22Rv1 (cell line): Measurements from ENCODE around the gene TRIM27.

ENCODE experiments used
- CTCF ChIP-seq: fragments of 450-650 bp; IDR thresholded peaks from 2 replicates; pipeline ENCODE4 v1.5.1; 2017; ENCODE audit warnings: mild to moderate bottlenecking
- ZFX ChIP-seq: fragments of 450-650 bp; IDR thresholded peaks from 2 replicates; pipeline ENCODE4 v1.6.1; 2017; ENCODE audit warnings: antibody characterized with exemption, borderline replicate concordance

GRCh38 chr6:28897369-28897745 lies 26.4 kb downstream of the TRIM27 start:
- TF ChIP-seq CTCF (no peak), ZFX (no peak)
